A673 (cell line): ENCODE measurements around the gene AQP7. TPM values are rescaled to one million over a fixed set of nuclear protein-coding genes. Genes with fewer than 3 reads are reported as not detected.
"Not testable (repeated sequence)": the region's sequence is repeated elsewhere in the genome, so short reads cannot be mapped to it uniquely, and the experiment has no call there.

Experiments
- BruUV-seq: library from RNA; stranded (reverse); fragments of 400-500 nt; replicated peaks from 2 replicates; lab custom pipeline; 2021; lab: Mats Ljungman, UMichigan
- CTCF ChIA-PET: fragments of 300-600 bp; sonication (Branson Sonifier 250); formaldehyde crosslinking; loops from one replicate; lab custom pipeline; 2022; ENCODE audit warnings: antibody characterized with exemption; lab: Charles Lee
- POLR2A ChIA-PET: fragments of 300-600 bp; sonication (Branson Sonifier 250); formaldehyde crosslinking; loops from one replicate; lab custom pipeline; 2022; ENCODE audit warnings: antibody characterized with exemption; ENCODE audit not compliant: low non-redundant PET; lab: Charles Lee
- DNase-seq: peaks from one replicate; pipeline ENCODE4 v3.0.0-alpha.2; 2015; ENCODE audit warnings: low spot score
- H3K27ac ChIP-seq: fragments of 200-600 bp; sonication (generic); 2 replicates; pipeline ENCODE4 v1.5.1; 2016; ENCODE audit warnings: mixed run types, low read depth, mild to moderate bottlenecking, mixed read lengths, antibody characterized with exemption, low read length; ENCODE audit not compliant: poor library complexity, severe bottlenecking
- H3K27me3 ChIP-seq: fragments of 200-600 bp; sonication (generic); replicated peaks from 2 replicates; pipeline ENCODE4 v1.6.1; 2017; ENCODE audit warnings: mixed run types, low read depth, mild to moderate bottlenecking, mixed read lengths, antibody characterized with exemption, low read length; ENCODE audit not compliant: insufficient read depth, poor library complexity
- H3K36me3 ChIP-seq: fragments of 200-600 bp; sonication (generic); 2 replicates; pipeline ENCODE4 v1.6.1; 2016; ENCODE audit warnings: mixed run types, mild to moderate bottlenecking, mixed read lengths, antibody characterized with exemption, low read length; ENCODE audit not compliant: insufficient read depth, poor library complexity, severe bottlenecking
- H3K4me1 ChIP-seq: fragments of 200-600 bp; sonication (generic); 2 replicates; pipeline ENCODE4 v1.6.1; 2017; ENCODE audit warnings: mixed run types, mild to moderate bottlenecking, mixed read lengths, antibody characterized with exemption, low read length; ENCODE audit not compliant: insufficient read depth, poor library complexity, severe bottlenecking
- H3K4me3 ChIP-seq: fragments of 200-600 bp; sonication (generic); 2 replicates; pipeline ENCODE4 v1.5.1; 2016; ENCODE audit warnings: low read depth, mixed run types, mild to moderate bottlenecking, mixed read lengths, low read length; ENCODE audit not compliant: poor library complexity, severe bottlenecking
- H3K9me3 ChIP-seq: fragments of 200-600 bp; sonication (generic); 2 replicates; pipeline ENCODE4 v1.6.1; 2016; ENCODE audit warnings: mixed run types, low read depth, mild to moderate bottlenecking, mixed read lengths, antibody characterized with exemption, low read length; ENCODE audit not compliant: poor library complexity, severe bottlenecking
- EZH2 ChIP-seq: fragments of 200-600 bp; sonication (generic); IDR thresholded peaks from 2 replicates; pipeline ENCODE4 v1.6.1; 2017; ENCODE audit warnings: borderline replicate concordance, low read depth, mild to moderate bottlenecking, mixed read lengths, antibody characterized with exemption, low read length; ENCODE audit not compliant: poor library complexity, severe bottlenecking
- intact Hi-C: fragments of 100-400 bp; cut with micrococcal nuclease; formaldehyde crosslinking; loops from one replicate; pipeline ENCODE4 v1.10.0; 2022; ENCODE audit not compliant: unreplicated experiment
- total RNA-seq: library from RNA; stranded (reverse); gene quantifications from 2 replicates; pipeline ENCODE4 v1.2.3, GENCODE V29; 2021
- TF ChIP-seq, protein P1 (sequence below): fragments of 300-800, 200-600 bp; sonication (generic); conservative IDR thresholded peaks from 2 replicates; pipeline ENCODE4 v1.5.1; 2017; ENCODE audit warnings: low read depth, mild to moderate bottlenecking, antibody characterized with exemption, low read length, moderate library complexity, mixed read lengths

AQP7 gene
- total RNA-seq, 1 experiment from 2014 or later: not detected

DNA sequence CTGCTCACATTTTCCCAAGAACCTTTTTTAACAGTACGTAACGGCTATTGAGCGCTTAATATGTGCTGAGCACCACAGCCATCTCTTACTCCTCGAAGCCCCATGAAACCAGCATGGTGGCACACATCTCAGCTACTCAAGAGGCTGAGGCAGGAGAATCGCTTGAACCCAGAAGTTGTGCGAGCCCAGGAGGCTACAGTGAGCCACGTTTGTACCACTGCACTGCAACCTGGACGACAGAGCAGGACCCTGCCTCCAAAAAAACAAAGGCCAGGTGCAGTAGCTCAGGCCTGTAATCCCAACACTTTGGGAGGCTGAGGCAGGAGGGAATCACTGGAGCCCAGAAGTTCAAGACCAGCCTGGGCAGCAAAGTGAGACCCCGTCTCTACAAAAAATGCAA lies 28.2 kb downstream of the AQP7 start:
- no peak for DNase-seq
- intact Hi-C loops: loop anchor here (2.0 kb wide), 1 partner anchor 93 kb away; no protein-coding TSS in a partner anchor
- no peaks in the 10 kb centered on the region for H3K27me3 ChIP-seq
- peaks cover 22% of the 10 kb centered on the region for H3K36me3 ChIP-seq
- no peak overlapping the region for H3K4me3 ChIP-seq
- TF ChIP-seq EZH2: no peak
- TF ChIP-seq, protein P1, sequence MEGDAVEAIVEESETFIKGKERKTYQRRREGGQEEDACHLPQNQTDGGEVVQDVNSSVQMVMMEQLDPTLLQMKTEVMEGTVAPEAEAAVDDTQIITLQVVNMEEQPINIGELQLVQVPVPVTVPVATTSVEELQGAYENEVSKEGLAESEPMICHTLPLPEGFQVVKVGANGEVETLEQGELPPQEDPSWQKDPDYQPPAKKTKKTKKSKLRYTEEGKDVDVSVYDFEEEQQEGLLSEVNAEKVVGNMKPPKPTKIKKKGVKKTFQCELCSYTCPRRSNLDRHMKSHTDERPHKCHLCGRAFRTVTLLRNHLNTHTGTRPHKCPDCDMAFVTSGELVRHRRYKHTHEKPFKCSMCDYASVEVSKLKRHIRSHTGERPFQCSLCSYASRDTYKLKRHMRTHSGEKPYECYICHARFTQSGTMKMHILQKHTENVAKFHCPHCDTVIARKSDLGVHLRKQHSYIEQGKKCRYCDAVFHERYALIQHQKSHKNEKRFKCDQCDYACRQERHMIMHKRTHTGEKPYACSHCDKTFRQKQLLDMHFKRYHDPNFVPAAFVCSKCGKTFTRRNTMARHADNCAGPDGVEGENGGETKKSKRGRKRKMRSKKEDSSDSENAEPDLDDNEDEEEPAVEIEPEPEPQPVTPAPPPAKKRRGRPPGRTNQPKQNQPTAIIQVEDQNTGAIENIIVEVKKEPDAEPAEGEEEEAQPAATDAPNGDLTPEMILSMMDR: no peak
- H3K9me3 ChIP-seq: no peaks in the 10 kb centered on the region
- H3K27ac ChIP-seq: no peak overlapping the region
- no TSS peak for BruUV-seq
- CTCF ChIA-PET: interaction anchor here (0.6 to 2.7 kb wide), 3 partner anchors 74 to 250 kb away, joined by 3 to 21 read pairs (median 5); no protein-coding TSS in a partner anchor
- H3K4me1 ChIP-seq: no peaks in the 10 kb centered on the region
- POLR2A ChIA-PET: no interaction called here

DNA sequence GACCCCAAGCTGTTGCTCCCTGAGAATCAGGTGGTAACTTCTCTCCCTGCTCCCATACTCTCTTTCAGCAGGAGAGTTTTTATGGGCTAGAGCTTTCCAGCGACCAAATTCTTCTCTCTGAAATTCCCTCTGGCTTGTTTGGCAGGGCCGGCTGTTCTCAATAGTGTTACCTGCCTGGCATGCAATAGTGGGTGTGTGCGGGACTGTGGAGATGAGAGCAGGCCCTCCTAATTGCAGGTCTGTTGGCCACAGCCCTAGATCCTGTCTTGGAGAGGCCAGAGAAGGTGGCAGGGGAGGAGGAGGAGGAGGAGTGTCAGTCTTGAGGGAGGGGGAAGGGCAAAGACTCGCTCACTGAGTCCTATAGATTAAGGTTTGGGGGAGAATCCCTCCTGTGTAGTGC lies 29.5 kb downstream of the AQP7 start:
- TF ChIP-seq, protein P1: no peak
- no peak for TF ChIP-seq EZH2
- Histone ChIP-seq H3K27ac (no peak overlapping the region), H3K27me3 (no peaks in the 10 kb centered on the region), H3K36me3 (peaks cover 23% of the 10 kb centered on the region), H3K9me3 (no peaks in the 10 kb centered on the region), H3K4me1 (no peaks in the 10 kb centered on the region), H3K4me3 (no peak overlapping the region)
- intact Hi-C loops: no loop called here
- ChIA-PET CTCF (no interaction called here), POLR2A (no interaction called here)
- no peak for DNase-seq
- BruUV-seq: no TSS peak

DNA sequence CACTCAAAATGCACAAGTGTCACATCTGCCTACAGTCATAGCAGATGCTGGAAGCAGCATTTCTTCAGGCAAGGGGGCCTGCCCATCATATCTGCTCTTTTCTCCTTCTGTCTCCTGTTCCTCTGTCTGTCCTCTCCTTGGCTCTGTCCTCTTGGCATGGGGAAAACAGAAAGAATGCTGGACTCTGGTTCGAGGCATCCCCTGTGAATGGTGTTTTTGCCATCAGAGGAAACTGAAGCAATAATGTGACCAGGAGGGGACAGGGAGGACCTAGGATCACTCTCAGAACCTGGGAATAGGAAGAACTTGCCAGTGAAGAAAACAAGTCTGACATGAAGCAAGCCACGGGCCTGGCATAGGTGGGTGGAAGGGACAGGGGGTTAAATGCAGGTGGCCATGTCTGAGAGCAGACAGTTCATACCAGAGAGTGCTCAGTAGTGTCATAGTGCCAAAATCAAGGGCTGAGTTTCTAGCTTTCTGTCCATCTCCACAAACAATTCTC lies 35.3 kb downstream of the AQP7 start:
- Histone ChIP-seq H3K4me3 (no peak overlapping the region), H3K36me3 (peaks cover 38% of the 10 kb centered on the region), H3K9me3 (no peaks in the 10 kb centered on the region), H3K27ac (no peak overlapping the region), H3K27me3 (no peaks in the 10 kb centered on the region), H3K4me1 (no peaks in the 10 kb centered on the region)
- intact Hi-C loops: no loop called here
- TF ChIP-seq EZH2: no peak
- TF ChIP-seq, protein P1: no peak
- no TSS peak for BruUV-seq
- CTCF ChIA-PET: no interaction called here
- DNase-seq: no peak
- POLR2A ChIA-PET: no interaction called here

DNA sequence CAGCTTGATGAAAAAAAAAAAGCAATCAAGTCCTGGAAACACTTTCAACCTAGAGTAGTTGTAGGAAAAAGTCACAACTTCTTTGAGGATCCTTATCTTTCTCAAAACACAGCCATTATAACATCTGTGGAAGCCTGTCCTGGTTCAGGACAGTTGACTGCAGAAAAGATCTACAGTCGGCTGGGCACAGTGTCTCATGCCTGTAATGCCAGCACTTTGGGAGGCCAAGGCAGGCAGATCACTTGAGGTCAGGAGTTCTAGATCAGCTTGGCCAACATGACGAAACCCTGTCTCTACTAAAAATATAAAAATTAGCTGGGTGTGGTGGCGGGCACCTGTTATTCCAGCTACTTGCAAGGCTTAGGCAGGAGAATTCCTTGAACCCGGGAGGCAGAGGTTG lies 37.6 kb downstream of the AQP7 start:
- CTCF ChIA-PET, H3K27me3 ChIP-seq, H3K27ac ChIP-seq, H3K4me3 ChIP-seq, H3K9me3 ChIP-seq, intact Hi-C loops, DNase-seq, POLR2A ChIA-PET, H3K4me1 ChIP-seq, BruUV-seq: not testable (repeated sequence)
- peaks cover 22% of the 10 kb centered on the region for H3K36me3 ChIP-seq
